ENCODE data around the gene KDR. TPM values are rescaled to one million over a fixed set of nuclear protein-coding genes. Genes with fewer than 3 reads are reported as not detected.

Gene KDR
- total RNA-seq, 1 donor from 2014 or later = 2.7 TPM

- no peaks in the 10 kb centered on the region for H3K36me3 ChIP-seq
- no peaks in the 10 kb centered on the region for H3K9me3 ChIP-seq (ENCODE audit: low read depth)
- H4K20me1 ChIP-seq (ENCODE audit: low read depth) = no peaks in the 10 kb centered on the region
- no peak for DNase-seq (ENCODE audit: low spot score)
- H3F3A ChIP-seq (ENCODE audit: low read depth) = no peaks in the 10 kb centered on the region
- H3K9me3 Mint-ChIP-seq = no peaks in the 10 kb centered on the region
- no peak overlapping the region for H3K27ac ChIP-seq
- no peaks in the 10 kb centered on the region for H3K79me2 ChIP-seq (ENCODE audit: low read depth)
- no peaks in the 10 kb centered on the region for H3K36me3 Mint-ChIP-seq
- no peaks in the 10 kb centered on the region for H3K27me3 ChIP-seq
- H3K9ac ChIP-seq = no peak overlapping the region
- H3K27ac Mint-ChIP-seq = no peak overlapping the region
- H3K4me3 Mint-ChIP-seq = no peak overlapping the region
- no peak overlapping the region for H2AFZ ChIP-seq (replicated peaks)
- TF ChIP-seq EZH2phosphoT487 (IDR thresholded peaks at IDR 0.05) (no peak), EZH2 (IDR thresholded peaks at IDR 0.05) (no peak)
- TF ChIP-seq, protein P1, sequence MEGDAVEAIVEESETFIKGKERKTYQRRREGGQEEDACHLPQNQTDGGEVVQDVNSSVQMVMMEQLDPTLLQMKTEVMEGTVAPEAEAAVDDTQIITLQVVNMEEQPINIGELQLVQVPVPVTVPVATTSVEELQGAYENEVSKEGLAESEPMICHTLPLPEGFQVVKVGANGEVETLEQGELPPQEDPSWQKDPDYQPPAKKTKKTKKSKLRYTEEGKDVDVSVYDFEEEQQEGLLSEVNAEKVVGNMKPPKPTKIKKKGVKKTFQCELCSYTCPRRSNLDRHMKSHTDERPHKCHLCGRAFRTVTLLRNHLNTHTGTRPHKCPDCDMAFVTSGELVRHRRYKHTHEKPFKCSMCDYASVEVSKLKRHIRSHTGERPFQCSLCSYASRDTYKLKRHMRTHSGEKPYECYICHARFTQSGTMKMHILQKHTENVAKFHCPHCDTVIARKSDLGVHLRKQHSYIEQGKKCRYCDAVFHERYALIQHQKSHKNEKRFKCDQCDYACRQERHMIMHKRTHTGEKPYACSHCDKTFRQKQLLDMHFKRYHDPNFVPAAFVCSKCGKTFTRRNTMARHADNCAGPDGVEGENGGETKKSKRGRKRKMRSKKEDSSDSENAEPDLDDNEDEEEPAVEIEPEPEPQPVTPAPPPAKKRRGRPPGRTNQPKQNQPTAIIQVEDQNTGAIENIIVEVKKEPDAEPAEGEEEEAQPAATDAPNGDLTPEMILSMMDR (IDR thresholded peaks at IDR 0.05) = no peak
- H3K4me1 Mint-ChIP-seq = peaks cover 2% of the 10 kb centered on the region
- no peak overlapping the region for H3K4me3 ChIP-seq
- H3K27me3 Mint-ChIP-seq (ENCODE audit: insufficient read depth, low read depth) = peaks cover 2% of the 10 kb centered on the region
- no peak overlapping the region for H3K4me2 ChIP-seq
- H3K4me1 ChIP-seq = no peaks in the 10 kb centered on the region
Observed at GRCh38 chr4:55159851-55160250, 34.5 kb upstream of the KDR start.

- peaks cover 2% of the 10 kb centered on the region for H3K4me1 Mint-ChIP-seq
- Histone ChIP-seq H3K27ac (no peak overlapping the region), H3K27me3 (no peaks in the 10 kb centered on the region), H3K36me3 (no peaks in the 10 kb centered on the region), H3K4me1 (no peaks in the 10 kb centered on the region), H3K4me2 (no peak overlapping the region), H2AFZ (replicated peaks) (no peak overlapping the region), H3K4me3 (no peak overlapping the region), H3K79me2 (ENCODE audit: low read depth) (no peaks in the 10 kb centered on the region), H3K9me3 (ENCODE audit: low read depth) (no peaks in the 10 kb centered on the region), H3F3A (ENCODE audit: low read depth) (no peaks in the 10 kb centered on the region), H4K20me1 (ENCODE audit: low read depth) (no peaks in the 10 kb centered on the region), H3K9ac (no peak overlapping the region)
- H3K27ac Mint-ChIP-seq = no peak overlapping the region
- H3K36me3 Mint-ChIP-seq = no peaks in the 10 kb centered on the region
- TF ChIP-seq, protein P1 (IDR thresholded peaks at IDR 0.05) = peak; percentile 15
- TF ChIP-seq EZH2phosphoT487 (IDR thresholded peaks at IDR 0.05) = no peak
- no peaks in the 10 kb centered on the region for H3K9me3 Mint-ChIP-seq
- no peak overlapping the region for H3K4me3 Mint-ChIP-seq
- DNase-seq (ENCODE audit: low spot score) = no peak
- H3K27me3 Mint-ChIP-seq (ENCODE audit: insufficient read depth, low read depth) = peaks cover 2% of the 10 kb centered on the region
Observed at GRCh38 chr4:55158957-55159356, 33.6 kb upstream of the KDR start.

DNA sequence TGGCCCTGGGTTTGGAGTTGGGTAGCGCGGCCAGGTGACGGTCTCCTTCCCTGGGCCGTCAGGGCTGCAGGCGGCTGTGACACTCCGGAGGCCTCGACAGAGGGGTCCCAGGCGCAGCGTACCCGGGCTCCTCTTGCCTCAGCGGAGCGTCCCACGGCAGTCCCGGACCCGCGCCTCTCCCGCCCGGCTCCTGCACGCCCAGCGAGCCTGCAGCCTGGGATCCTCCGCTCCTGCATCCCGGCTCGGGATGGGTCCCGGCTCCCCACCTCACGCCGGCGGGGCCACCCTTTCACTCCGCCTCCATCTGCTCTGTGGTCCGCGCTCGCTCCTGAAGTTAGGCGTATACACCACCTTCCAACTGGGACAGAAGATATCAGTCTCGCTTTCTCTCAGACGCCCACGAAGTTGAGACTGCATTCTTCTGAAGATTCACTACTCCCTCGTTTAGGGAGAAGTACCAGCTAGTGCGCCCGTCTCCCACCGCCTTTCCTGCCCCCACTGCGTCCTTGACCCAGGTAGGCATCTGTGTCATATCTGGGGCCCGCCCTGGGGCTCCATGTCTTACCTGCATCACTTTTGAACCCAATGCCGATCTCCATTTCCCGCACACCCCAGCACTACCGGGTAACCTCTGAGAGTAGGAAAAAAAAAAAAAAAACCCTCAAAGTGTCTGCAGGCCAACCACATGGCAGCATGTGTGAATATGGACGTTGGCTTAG is 32.3 kb upstream of the KDR start:
- H3F3A ChIP-seq (ENCODE audit: low read depth) = no peaks in the 10 kb centered on the region
- Mint-ChIP-seq H3K36me3 (no peaks in the 10 kb centered on the region), H3K4me1 (peaks cover 2% of the 10 kb centered on the region), H3K9me3 (no peaks in the 10 kb centered on the region), H3K27me3 (ENCODE audit: insufficient read depth, low read depth) (peaks cover 2% of the 10 kb centered on the region), H3K27ac (no peak overlapping the region), H3K4me3 (no peak overlapping the region)
- H3K27me3 ChIP-seq = no peaks in the 10 kb centered on the region
- no peaks in the 10 kb centered on the region for H3K36me3 ChIP-seq
- H3K4me2 ChIP-seq = no peak overlapping the region
- H3K9ac ChIP-seq = no peak overlapping the region
- H2AFZ ChIP-seq (replicated peaks) = no peak overlapping the region
- TF ChIP-seq, protein P1 (IDR thresholded peaks at IDR 0.05) = no peak
- TF ChIP-seq EZH2 (IDR thresholded peaks at IDR 0.05) (no peak), EZH2phosphoT487 (IDR thresholded peaks at IDR 0.05) (no peak)
- no peak for DNase-seq (ENCODE audit: low spot score)
- no peaks in the 10 kb centered on the region for H4K20me1 ChIP-seq (ENCODE audit: low read depth)
- no peaks in the 10 kb centered on the region for H3K9me3 ChIP-seq (ENCODE audit: low read depth)
- no peak overlapping the region for H3K27ac ChIP-seq
- H3K4me1 ChIP-seq = no peaks in the 10 kb centered on the region
- H3K79me2 ChIP-seq (ENCODE audit: low read depth) = no peaks in the 10 kb centered on the region
- H3K4me3 ChIP-seq = no peak overlapping the region

All from neural progenitor cell (in vitro differentiated cells).